Subcutaneous preadipocyte (primary cell): Measurements from ENCODE around the gene ENOPH1. TPM values are rescaled to one million over a fixed set of nuclear protein-coding genes. Genes with fewer than 3 reads are reported as not detected.

Experiments used
- small RNA-seq: library from RNA; depleted of rRNA; stranded (forward); fragments of <200 nt; gene quantifications from one replicate; pipeline ENCODE3, GENCODE V24; 2012
- total RNA-seq: library from RNA; depleted of rRNA; stranded (reverse); fragments of >200 nt; gene quantifications from 2 replicates; pipeline ENCODE4 v1.2.3, GENCODE V29; 2012

Gene ENOPH1
- total RNA-seq = 31.2 and 46.5 TPM in 2 replicates

DNA sequence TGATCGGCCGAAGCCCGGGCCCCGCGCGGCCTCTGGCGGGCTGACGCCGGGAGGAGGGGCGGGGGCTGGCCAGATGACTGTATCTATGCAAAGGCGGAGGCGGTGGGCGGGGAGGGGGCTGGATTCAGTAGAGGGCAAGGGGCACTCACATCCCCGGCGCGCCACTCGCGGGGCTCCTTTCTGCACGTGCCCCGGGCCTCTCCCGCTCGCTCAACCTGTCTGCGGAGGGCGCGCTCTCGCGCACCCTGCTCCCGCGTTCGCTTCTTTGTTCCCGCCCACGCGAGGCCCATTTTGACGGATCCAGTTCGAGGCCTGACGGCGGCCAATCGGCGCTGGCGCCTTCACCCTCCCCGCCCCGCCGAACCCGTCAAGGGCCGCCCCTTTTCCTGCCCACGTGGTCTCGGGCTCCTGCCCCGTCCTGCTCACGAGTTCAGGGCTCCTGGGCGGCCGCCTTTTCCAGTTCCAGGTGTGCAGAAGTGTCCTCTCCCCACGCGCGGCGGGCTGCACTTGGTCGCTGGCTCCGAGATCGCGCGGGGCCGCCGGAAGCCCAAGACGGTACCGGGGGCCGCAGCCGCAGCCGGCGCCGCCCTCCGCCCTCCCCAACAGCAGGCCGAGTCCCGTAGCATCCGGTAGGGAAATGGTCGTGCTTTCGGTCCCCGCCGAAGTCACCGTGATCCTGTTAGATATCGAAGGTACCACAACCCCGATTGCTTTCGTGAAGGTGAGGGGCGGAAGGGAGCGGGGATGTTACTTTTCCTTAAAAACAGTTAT, at the start of gene ENOPH1, which contains the start of gene HNRNPDL:
Gene ENOPH1, plus strand, starts transcription at position 398 of the 771 bp plus-strand sequence. Its CDS starts 240 bp downstream, at position 638.
Gene HNRNPDL, minus strand, starts transcription at position 270 of the 771 bp plus-strand sequence. CDS start 772 bp downstream, outside the sequence.

Small RNAs within 50 kb of the gene (small RNA-seq; reads per million reads assigned to genes)
- gene RF00150 = not detected

Other genes starting within 250 kb of the ENOPH1 start
- 20.6 and 26.8 TPM in 2 replicates for gene HNRNPD, start 56.6 kb upstream of the ENOPH1 start, total RNA-seq
- gene HNRNPDL, start 128 bp upstream of the ENOPH1 start, total RNA-seq = 123 and 148 TPM in 2 replicates
- 0.78 and 1.5 TPM in 2 replicates for gene TMEM150C, start 131.4 kb downstream of the ENOPH1 start, total RNA-seq